Measurements from ENCODE around the gene KHDC3L.

GRCh38 chr6:73329201-73329600 lies 33.3 kb upstream of the KHDC3L start:
- TF ChIP-seq POLR2A (IDR thresholded peaks at IDR 0.05) (no peak), EP300 (IDR thresholded peaks at IDR 0.05) (no peak), POLR2AphosphoS5 (IDR thresholded peaks at IDR 0.05) (no peak)
- TF ChIP-seq, protein P1, sequence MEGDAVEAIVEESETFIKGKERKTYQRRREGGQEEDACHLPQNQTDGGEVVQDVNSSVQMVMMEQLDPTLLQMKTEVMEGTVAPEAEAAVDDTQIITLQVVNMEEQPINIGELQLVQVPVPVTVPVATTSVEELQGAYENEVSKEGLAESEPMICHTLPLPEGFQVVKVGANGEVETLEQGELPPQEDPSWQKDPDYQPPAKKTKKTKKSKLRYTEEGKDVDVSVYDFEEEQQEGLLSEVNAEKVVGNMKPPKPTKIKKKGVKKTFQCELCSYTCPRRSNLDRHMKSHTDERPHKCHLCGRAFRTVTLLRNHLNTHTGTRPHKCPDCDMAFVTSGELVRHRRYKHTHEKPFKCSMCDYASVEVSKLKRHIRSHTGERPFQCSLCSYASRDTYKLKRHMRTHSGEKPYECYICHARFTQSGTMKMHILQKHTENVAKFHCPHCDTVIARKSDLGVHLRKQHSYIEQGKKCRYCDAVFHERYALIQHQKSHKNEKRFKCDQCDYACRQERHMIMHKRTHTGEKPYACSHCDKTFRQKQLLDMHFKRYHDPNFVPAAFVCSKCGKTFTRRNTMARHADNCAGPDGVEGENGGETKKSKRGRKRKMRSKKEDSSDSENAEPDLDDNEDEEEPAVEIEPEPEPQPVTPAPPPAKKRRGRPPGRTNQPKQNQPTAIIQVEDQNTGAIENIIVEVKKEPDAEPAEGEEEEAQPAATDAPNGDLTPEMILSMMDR (IDR thresholded peaks at IDR 0.05): no peak

Data from sigmoid colon (tissue), 4 donors.